Gastrocnemius medialis (tissue), 4 donors: Measurements from ENCODE around the gene GRPEL1.

Experiments used
- CTCF ChIP-seq, 5 experiments: fragments of 450-650 bp in 3 of 5; fragments of 200-600 bp in 2 of 5; sonication (generic) in 2 of 5; IDR thresholded peaks in 4 of 5; conservative IDR thresholded peaks in 1 of 5; 1 replicate in 4 of 5; 2 replicates in 1 of 5; pipeline ENCODE4 v1.5.1; 2016 to 2019; ENCODE audit warnings: antibody characterized with exemption in 5 of 5, mild to moderate bottlenecking in 3 of 5, moderate library complexity in 3 of 5
- POLR2A ChIP-seq, 2 donors: fragments of 450-650 bp; IDR thresholded peaks; one replicate each; pipeline ENCODE4 v1.6.1; 2017; ENCODE audit warnings: antibody characterized with exemption in 2 of 2, mild to moderate bottlenecking in 2 of 2, moderate library complexity in 2 of 2

- TF ChIP-seq CTCF (IDR thresholded peaks at IDR 0.05 in 4 of 5, conservative IDR thresholded peaks at IDR 0.05 in 1 of 5) (no peak), POLR2A (IDR thresholded peaks at IDR 0.05) (no peak)
Observed at GRCh38 chr4:7104366-7105031, 36.6 kb upstream of the GRPEL1 start.
